KMS-11 (cell line): ENCODE measurements around the gene PTPN23.

ENCODE experiments used
- H2AFZ ChIP-seq: fragments of 200-600 bp; sonication (generic); 2 replicates; pipeline ENCODE4 v1.6.1; 2016; ENCODE audit warnings: antibody characterized with exemption, mixed run types, low read depth
- H3K27ac ChIP-seq: fragments of 200-600 bp; sonication (generic); 2 replicates; pipeline ENCODE4 v1.6.1; 2016; ENCODE audit warnings: mild to moderate bottlenecking, mixed run types
- H3K27me3 ChIP-seq: fragments of 200-600 bp; sonication (generic); 2 replicates; pipeline ENCODE4 v1.6.1; 2017; ENCODE audit warnings: mild to moderate bottlenecking, low read depth, mixed run types, moderate library complexity; ENCODE audit not compliant: insufficient read depth
- H3K36me3 ChIP-seq: fragments of 200-600 bp; sonication (generic); 2 replicates; pipeline ENCODE4 v1.6.1; 2017; ENCODE audit warnings: mild to moderate bottlenecking, mixed run types; ENCODE audit not compliant: insufficient read depth
- H3K4me1 ChIP-seq: fragments of 200-600 bp; sonication (generic); 2 replicates; pipeline ENCODE4 v1.6.1; 2016; ENCODE audit warnings: mild to moderate bottlenecking, low read depth, mixed run types; ENCODE audit not compliant: poor library complexity, severe bottlenecking
- H3K4me2 ChIP-seq: fragments of 200-600 bp; sonication (generic); 2 replicates; pipeline ENCODE4 v1.7.0; 2016; ENCODE audit warnings: mild to moderate bottlenecking, mixed run types
- H3K4me3 ChIP-seq: fragments of 200-600 bp; sonication (generic); IDR thresholded peaks from 2 replicates; pipeline ENCODE4 v1.6.1; 2017; ENCODE audit warnings: low read depth, low read length, mixed read lengths; ENCODE audit not compliant: insufficient read depth
- H3K79me2 ChIP-seq: fragments of 200-600 bp; sonication (generic); 2 replicates; pipeline ENCODE4 v1.6.1; 2016; ENCODE audit warnings: low read depth, mixed run types; ENCODE audit not compliant: insufficient read depth
- H3K9ac ChIP-seq: fragments of 200-600 bp; sonication (generic); 2 replicates; pipeline ENCODE4 v1.6.1; 2016; ENCODE audit warnings: mild to moderate bottlenecking, mixed run types
- H4K20me1 ChIP-seq: fragments of 200-600 bp; sonication (generic); 2 replicates; pipeline ENCODE4 v1.6.1; 2016; ENCODE audit warnings: mild to moderate bottlenecking, mixed run types; ENCODE audit not compliant: insufficient read depth
- CTCF ChIP-seq: fragments of 200-600 bp; sonication (generic); conservative IDR thresholded peaks from 2 replicates; pipeline ENCODE4 v1.6.1; 2017; ENCODE audit warnings: low read depth, mild to moderate bottlenecking, antibody characterized with exemption, low read length, moderate library complexity, mixed read lengths

PTPN23 gene

GRCh38 chr3:47410417-47410720 lies 29.5 kb downstream of the PTPN23 start:
- Histone ChIP-seq H3K9ac (no peak overlapping the region), H3K27me3 (no peaks in the 10 kb centered on the region), H3K4me1 (no peaks in the 10 kb centered on the region), H3K4me2 (no peak overlapping the region), H3K27ac (no peak overlapping the region), H4K20me1 (no peaks in the 10 kb centered on the region), H3K79me2 (no peaks in the 10 kb centered on the region), H2AFZ (no peak overlapping the region), H3K4me3 (no peak overlapping the region), H3K36me3 (no peaks in the 10 kb centered on the region)
- no peak for TF ChIP-seq CTCF

- no peak overlapping the region for H3K4me2 ChIP-seq
- no peaks in the 10 kb centered on the region for H3K27me3 ChIP-seq
- H2AFZ ChIP-seq = no peak overlapping the region
- no peaks in the 10 kb centered on the region for H3K79me2 ChIP-seq
- no peaks in the 10 kb centered on the region for H3K36me3 ChIP-seq
- no peaks in the 10 kb centered on the region for H3K4me1 ChIP-seq
- no peak overlapping the region for H3K4me3 ChIP-seq
- no peaks in the 10 kb centered on the region for H4K20me1 ChIP-seq
- no peak for TF ChIP-seq CTCF
- H3K27ac ChIP-seq = no peak overlapping the region
- H3K9ac ChIP-seq = no peak overlapping the region
These were observed 30.2 kb downstream of the PTPN23 start for GRCh38 chr3:47410801-47411646.

GRCh38 chr3:47411696-47412452 lies 31.1 kb downstream of the PTPN23 start:
- Histone ChIP-seq H3K9ac (no peak overlapping the region), H4K20me1 (no peaks in the 10 kb centered on the region), H3K4me3 (no peak overlapping the region), H3K4me2 (no peak overlapping the region), H3K79me2 (no peaks in the 10 kb centered on the region), H3K4me1 (no peaks in the 10 kb centered on the region), H3K27ac (no peak overlapping the region), H3K27me3 (no peaks in the 10 kb centered on the region), H2AFZ (no peak overlapping the region), H3K36me3 (no peaks in the 10 kb centered on the region)
- TF ChIP-seq CTCF = no peak

GRCh38 chr3:47412453-47412756 lies 31.6 kb downstream of the PTPN23 start:
- no peak overlapping the region for H3K4me2 ChIP-seq

More at GRCh38 chr3:47412453-47412756, 31.6 kb downstream of the PTPN23 start:
- H3K79me2 ChIP-seq = no peaks in the 10 kb centered on the region
- H4K20me1 ChIP-seq = no peaks in the 10 kb centered on the region
- H3K4me3 ChIP-seq = no peak overlapping the region
- H3K36me3 ChIP-seq = no peaks in the 10 kb centered on the region
- no peaks in the 10 kb centered on the region for H3K4me1 ChIP-seq
- H3K9ac ChIP-seq = no peak overlapping the region
- TF ChIP-seq CTCF = no peak
- H2AFZ ChIP-seq = no peak overlapping the region
- no peak overlapping the region for H3K27ac ChIP-seq
- no peaks in the 10 kb centered on the region for H3K27me3 ChIP-seq
